Osteoblast (primary cell): Measurements from ENCODE around the gene RHBDL3. TPM values are rescaled to one million over a fixed set of nuclear protein-coding genes. Genes with fewer than 3 reads are reported as not detected.

Experiments
- DNase-seq: peaks from one replicate; pipeline ENCODE4 v3.0.0; 2011; ENCODE audit warnings: low spot score, mixed read lengths; ENCODE audit not compliant: insufficient read length; ENCODE audit errors: missing footprints
- H2AFZ ChIP-seq: 2 replicates; pipeline ENCODE4 v1.6.0; 2011; ENCODE audit warnings: mild to moderate bottlenecking, low read length
- H3K27ac ChIP-seq: 2 replicates; pipeline ENCODE4 v1.5.1; 2011; ENCODE audit warnings: mild to moderate bottlenecking, low read depth, low read length, moderate library complexity
- H3K27me3 ChIP-seq: 2 replicates; pipeline ENCODE4 v1.6.0; 2012; ENCODE audit warnings: mild to moderate bottlenecking, control low read depth, inconsistent platforms, low read length, moderate library complexity; ENCODE audit not compliant: insufficient read depth
- H3K36me3 ChIP-seq: 2 replicates; pipeline ENCODE4 v1.5.1; 2011; ENCODE audit warnings: mild to moderate bottlenecking, low read length, control low read depth, moderate library complexity; ENCODE audit not compliant: insufficient read depth
- H3K4me1 ChIP-seq: 2 replicates; pipeline ENCODE4 v1.5.1; 2011; ENCODE audit warnings: mild to moderate bottlenecking, low read length, control low read depth, moderate library complexity; ENCODE audit not compliant: insufficient read depth
- H3K4me2 ChIP-seq: 2 replicates; pipeline ENCODE4 v1.6.0; 2011; ENCODE audit warnings: mild to moderate bottlenecking, low read length; ENCODE audit not compliant: insufficient read depth
- H3K4me3 ChIP-seq: fragments of 200-600 bp; sonication (generic); 3 replicates; pipeline ENCODE4 v1.5.1; 2012; ENCODE audit warnings: mild to moderate bottlenecking, low read length, inconsistent platforms; ENCODE audit not compliant: insufficient read depth
- H3K79me2 ChIP-seq: 2 replicates; pipeline ENCODE4 v1.6.0; 2012; ENCODE audit warnings: mild to moderate bottlenecking, low read length, control low read depth, inconsistent platforms; ENCODE audit not compliant: insufficient read depth
- H3K9me3 ChIP-seq: 2 replicates; pipeline ENCODE4 v1.5.1; 2011; ENCODE audit warnings: low read depth, low read length, control low read depth
- H4K20me1 ChIP-seq: 2 replicates; pipeline ENCODE4 v1.6.0; 2012; ENCODE audit warnings: mild to moderate bottlenecking, low read length, control low read depth; ENCODE audit not compliant: insufficient read depth
- total RNA-seq: library from RNA; depleted of rRNA; stranded (reverse); fragments of >200 nt; gene quantifications from 2 replicates; pipeline ENCODE4 v1.2.3, GENCODE V29; 2012
- TF ChIP-seq, protein P1 (sequence below): IDR thresholded peaks from 2 replicates; pipeline ENCODE4 v1.5.1; 2011; ENCODE audit warnings: mild to moderate bottlenecking, low read depth, low read length, moderate library complexity; ENCODE audit errors: extremely low read depth

RHBDL3 gene
- total RNA-seq, 1 donor: under 0.01 TPM

DNA sequence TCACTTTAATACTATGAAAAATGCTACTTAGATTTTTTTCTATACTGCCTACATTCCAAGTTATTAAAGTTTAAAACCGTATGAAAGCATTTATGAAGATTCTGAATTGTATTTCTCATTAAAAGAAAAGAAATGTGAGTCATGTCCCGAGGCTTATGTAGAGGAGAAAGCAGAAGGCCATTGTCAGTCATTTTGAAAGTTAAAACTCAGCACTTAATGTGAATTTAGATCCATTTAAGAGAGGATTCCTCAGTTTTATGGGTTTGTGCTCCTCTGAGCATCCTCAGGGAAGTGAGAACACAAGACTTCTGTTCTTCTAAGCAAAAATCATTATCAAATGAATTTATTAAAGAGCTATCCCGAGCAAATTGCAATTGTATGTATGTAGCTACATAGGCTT lies 64.5 kb downstream of the RHBDL3 start:
- Histone ChIP-seq H3K9me3 (no peaks in the 10 kb centered on the region), H3K4me2 (no peak overlapping the region), H4K20me1 (no peaks in the 10 kb centered on the region), H3K36me3 (peaks cover 9% of the 10 kb centered on the region), H3K27me3 (no peaks in the 10 kb centered on the region), H2AFZ (no peak overlapping the region), H3K4me1 (peaks cover 3% of the 10 kb centered on the region), H3K4me3 (no peak overlapping the region), H3K79me2 (no peaks in the 10 kb centered on the region), H3K27ac (no peak overlapping the region)
- no peak for DNase-seq
- TF ChIP-seq, protein P1, sequence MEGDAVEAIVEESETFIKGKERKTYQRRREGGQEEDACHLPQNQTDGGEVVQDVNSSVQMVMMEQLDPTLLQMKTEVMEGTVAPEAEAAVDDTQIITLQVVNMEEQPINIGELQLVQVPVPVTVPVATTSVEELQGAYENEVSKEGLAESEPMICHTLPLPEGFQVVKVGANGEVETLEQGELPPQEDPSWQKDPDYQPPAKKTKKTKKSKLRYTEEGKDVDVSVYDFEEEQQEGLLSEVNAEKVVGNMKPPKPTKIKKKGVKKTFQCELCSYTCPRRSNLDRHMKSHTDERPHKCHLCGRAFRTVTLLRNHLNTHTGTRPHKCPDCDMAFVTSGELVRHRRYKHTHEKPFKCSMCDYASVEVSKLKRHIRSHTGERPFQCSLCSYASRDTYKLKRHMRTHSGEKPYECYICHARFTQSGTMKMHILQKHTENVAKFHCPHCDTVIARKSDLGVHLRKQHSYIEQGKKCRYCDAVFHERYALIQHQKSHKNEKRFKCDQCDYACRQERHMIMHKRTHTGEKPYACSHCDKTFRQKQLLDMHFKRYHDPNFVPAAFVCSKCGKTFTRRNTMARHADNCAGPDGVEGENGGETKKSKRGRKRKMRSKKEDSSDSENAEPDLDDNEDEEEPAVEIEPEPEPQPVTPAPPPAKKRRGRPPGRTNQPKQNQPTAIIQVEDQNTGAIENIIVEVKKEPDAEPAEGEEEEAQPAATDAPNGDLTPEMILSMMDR: no peak

DNA sequence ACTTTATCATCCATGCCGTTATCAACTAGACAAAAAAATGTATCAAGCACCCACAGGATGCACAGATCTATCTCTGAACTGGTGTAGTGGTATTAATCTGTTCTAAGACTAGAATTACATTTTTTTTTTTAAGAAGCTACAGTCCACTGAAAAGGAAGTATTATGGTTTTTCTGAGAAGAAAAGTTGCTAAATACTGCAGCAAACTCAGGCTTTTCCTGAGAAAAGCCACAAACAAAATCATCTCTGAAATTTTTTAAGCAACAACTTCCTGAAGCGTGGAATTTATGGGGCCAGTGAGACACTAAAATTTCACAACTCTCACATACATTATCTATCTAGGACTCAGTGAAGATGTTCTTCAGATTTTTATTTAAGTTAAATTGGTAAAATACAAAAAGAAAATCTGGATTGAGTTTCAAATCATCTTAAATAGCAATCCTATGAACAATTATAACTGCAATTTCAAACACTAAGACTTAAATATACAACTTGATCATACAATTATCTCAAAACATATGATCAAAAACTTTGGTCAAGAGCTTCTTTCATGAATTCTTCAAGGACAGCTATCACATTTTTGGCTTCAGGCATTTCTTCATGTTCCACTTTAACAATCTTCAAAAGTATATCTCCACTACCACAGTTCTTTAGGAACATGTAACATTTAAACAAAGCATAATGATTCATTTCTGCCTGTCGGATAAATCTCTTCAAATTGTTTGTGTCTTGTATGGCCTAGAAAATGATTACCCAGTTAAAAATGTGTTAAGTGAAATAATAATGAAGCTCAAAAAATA lies 65.8 kb downstream of the RHBDL3 start:
- Histone ChIP-seq H3K4me1 (peaks cover 11% of the 10 kb centered on the region), H2AFZ (no peak overlapping the region), H3K79me2 (no peaks in the 10 kb centered on the region), H3K27ac (no peak overlapping the region), H3K9me3 (no peaks in the 10 kb centered on the region), H3K4me2 (no peak overlapping the region), H3K4me3 (no peak overlapping the region), H4K20me1 (no peaks in the 10 kb centered on the region), H3K27me3 (no peaks in the 10 kb centered on the region), H3K36me3 (peaks cover 9% of the 10 kb centered on the region)
- TF ChIP-seq, protein P1: no peak
- DNase-seq: no peak

DNA sequence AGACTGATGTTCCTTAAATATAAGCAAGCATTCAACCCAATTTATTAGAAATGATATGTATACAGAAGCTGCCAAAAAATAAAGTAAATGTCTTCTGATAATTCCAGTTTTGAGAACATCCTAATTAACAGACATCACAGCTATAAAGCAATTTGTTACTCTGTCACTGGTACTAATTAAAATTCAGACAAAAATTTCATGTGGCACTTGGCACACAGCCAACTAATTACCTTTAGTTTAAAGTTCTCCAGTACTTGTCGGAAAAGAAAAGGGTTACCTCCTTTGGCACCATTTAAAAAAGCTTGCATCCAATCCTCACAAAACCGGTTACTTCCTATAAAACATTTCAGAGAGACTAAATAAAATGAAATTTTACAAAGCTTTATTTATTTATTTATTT lies 67.6 kb downstream of the RHBDL3 start:
- Histone ChIP-seq H3K4me3 (no peak overlapping the region), H3K27ac (no peak overlapping the region), H3K36me3 (peaks cover 9% of the 10 kb centered on the region), H4K20me1 (no peaks in the 10 kb centered on the region), H3K27me3 (no peaks in the 10 kb centered on the region), H3K4me2 (no peak overlapping the region), H3K9me3 (no peaks in the 10 kb centered on the region), H3K4me1 (peaks cover 11% of the 10 kb centered on the region), H3K79me2 (no peaks in the 10 kb centered on the region), H2AFZ (no peak overlapping the region)
- no peak for DNase-seq
- TF ChIP-seq, protein P1: no peak

DNA sequence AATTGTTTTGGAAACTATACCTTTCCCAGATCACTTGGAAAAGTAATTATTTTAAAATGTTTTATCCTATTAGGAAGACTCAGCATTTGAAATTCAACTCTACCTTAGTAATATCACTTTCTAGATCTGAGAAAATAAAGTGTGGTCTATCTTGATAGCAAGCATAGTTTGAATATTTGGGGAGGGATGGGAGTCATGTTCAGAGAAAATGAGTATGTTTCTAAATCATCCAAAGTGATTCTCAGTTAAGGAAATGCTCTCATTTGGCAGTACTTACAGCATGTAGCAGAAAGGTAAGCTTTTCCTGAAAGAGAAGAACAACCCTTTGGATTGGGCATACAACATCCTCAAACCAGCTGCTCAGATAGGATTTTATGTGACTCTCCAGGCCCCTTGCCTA lies 69.4 kb downstream of the RHBDL3 start:
- no peak for DNase-seq
- H3K27me3 ChIP-seq: no peaks in the 10 kb centered on the region
- H2AFZ ChIP-seq: no peak overlapping the region
- H3K4me3 ChIP-seq: no peak overlapping the region
- H3K4me1 ChIP-seq: peaks cover 11% of the 10 kb centered on the region
- H3K9me3 ChIP-seq: no peaks in the 10 kb centered on the region
- no peaks in the 10 kb centered on the region for H4K20me1 ChIP-seq
- H3K36me3 ChIP-seq: peaks cover 9% of the 10 kb centered on the region
- TF ChIP-seq, protein P1: no peak
- no peaks in the 10 kb centered on the region for H3K79me2 ChIP-seq
- H3K4me2 ChIP-seq: no peak overlapping the region
- peak overlapping the region; percentile 30 for H3K27ac ChIP-seq
